Calu3 (cell line): ENCODE measurements around the gene MACROD2. TPM values are rescaled to one million over a fixed set of nuclear protein-coding genes. Genes with fewer than 3 reads are reported as not detected.
A peak's percentile ranks its signal among the peaks of the same experiment; 100 is the strongest.

ENCODE experiments used
- BruUV-seq: library from RNA; stranded (reverse); fragments of 400-500 nt; replicated peaks from 2 replicates; lab custom pipeline; 2021; lab: Mats Ljungman, UMichigan
- CTCF ChIA-PET: fragments of 300-600 bp; sonication (Branson Sonifier 250); formaldehyde crosslinking; loops from one replicate; lab custom pipeline; 2022; ENCODE audit warnings: antibody characterized with exemption; lab: Charles Lee
- DNase-seq: peaks from one replicate; pipeline ENCODE4 v3.0.0; 2022
- H3K27ac Mint-ChIP-seq: one replicate; pipeline ENCODE4 v1.8.0; 2022; ENCODE audit warnings: mixed read lengths; ENCODE audit not compliant: unreplicated experiment
- H3K27me3 Mint-ChIP-seq: one replicate; pipeline ENCODE4 v1.8.0; 2022; ENCODE audit warnings: mixed read lengths; ENCODE audit not compliant: unreplicated experiment
- H3K36me3 Mint-ChIP-seq: one replicate; pipeline ENCODE4 v1.8.0; 2022; ENCODE audit warnings: mild to moderate bottlenecking, moderate library complexity, mixed read lengths; ENCODE audit not compliant: insufficient read depth, unreplicated experiment
- H3K4me1 Mint-ChIP-seq: one replicate; pipeline ENCODE4 v1.8.0; 2022; ENCODE audit warnings: mild to moderate bottlenecking, low read depth, mixed read lengths; ENCODE audit not compliant: unreplicated experiment
- H3K4me3 Mint-ChIP-seq: one replicate; pipeline ENCODE4 v1.8.0; 2022; ENCODE audit warnings: mild to moderate bottlenecking, low read depth, moderate library complexity, mixed read lengths; ENCODE audit not compliant: unreplicated experiment
- H3K9me3 Mint-ChIP-seq: one replicate; pipeline ENCODE4 v1.8.0; 2022; ENCODE audit warnings: low read depth, mixed read lengths; ENCODE audit not compliant: unreplicated experiment
- intact Hi-C: fragments of 100-400 bp; cut with micrococcal nuclease; formaldehyde crosslinking; loops from one replicate; pipeline ENCODE4 v1.10.0; 2022; ENCODE audit not compliant: unreplicated experiment
- total RNA-seq: library from RNA; stranded (reverse); gene quantifications from 2 replicates; pipeline ENCODE4 v1.2.3, GENCODE V29; 2022
- TF ChIP-seq, protein P1 (sequence below): fragments of 200-600 bp; IDR thresholded peaks from one replicate; pipeline ENCODE4 v1.8.0; 2022; ENCODE audit warnings: antibody characterized with exemption; ENCODE audit not compliant: unreplicated experiment

Gene MACROD2
- total RNA-seq, 1 experiment from 2014 or later: 29.4 TPM

DNA sequence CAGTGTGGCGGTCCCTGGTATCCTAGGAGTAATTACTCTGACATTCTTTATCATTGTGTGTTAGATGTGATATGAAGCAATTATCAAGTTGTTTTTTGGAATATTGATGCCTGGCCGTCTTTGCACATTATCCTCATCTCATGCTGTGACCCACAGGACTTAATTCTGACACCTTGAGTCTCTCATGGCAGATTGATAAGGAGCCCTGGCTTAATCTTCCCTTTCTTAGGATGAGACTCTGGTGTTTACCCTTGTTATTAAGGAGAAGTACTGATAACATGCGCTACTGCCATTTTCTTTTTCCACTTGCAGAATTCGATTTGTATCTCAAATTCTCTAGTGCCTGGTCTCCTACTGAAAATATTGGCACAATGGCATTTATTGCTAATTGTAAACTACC is 1597.8 kb downstream of the MACROD2 start:
- intact Hi-C loops: no loop called here
- TF ChIP-seq, protein P1, sequence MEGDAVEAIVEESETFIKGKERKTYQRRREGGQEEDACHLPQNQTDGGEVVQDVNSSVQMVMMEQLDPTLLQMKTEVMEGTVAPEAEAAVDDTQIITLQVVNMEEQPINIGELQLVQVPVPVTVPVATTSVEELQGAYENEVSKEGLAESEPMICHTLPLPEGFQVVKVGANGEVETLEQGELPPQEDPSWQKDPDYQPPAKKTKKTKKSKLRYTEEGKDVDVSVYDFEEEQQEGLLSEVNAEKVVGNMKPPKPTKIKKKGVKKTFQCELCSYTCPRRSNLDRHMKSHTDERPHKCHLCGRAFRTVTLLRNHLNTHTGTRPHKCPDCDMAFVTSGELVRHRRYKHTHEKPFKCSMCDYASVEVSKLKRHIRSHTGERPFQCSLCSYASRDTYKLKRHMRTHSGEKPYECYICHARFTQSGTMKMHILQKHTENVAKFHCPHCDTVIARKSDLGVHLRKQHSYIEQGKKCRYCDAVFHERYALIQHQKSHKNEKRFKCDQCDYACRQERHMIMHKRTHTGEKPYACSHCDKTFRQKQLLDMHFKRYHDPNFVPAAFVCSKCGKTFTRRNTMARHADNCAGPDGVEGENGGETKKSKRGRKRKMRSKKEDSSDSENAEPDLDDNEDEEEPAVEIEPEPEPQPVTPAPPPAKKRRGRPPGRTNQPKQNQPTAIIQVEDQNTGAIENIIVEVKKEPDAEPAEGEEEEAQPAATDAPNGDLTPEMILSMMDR: no peak
- H3K27me3 Mint-ChIP-seq: no peaks in the 10 kb centered on the region
- CTCF ChIA-PET: no interaction called here
- H3K4me1 Mint-ChIP-seq: peaks cover 8% of the 10 kb centered on the region
- H3K27ac Mint-ChIP-seq: no peak overlapping the region
- no peaks in the 10 kb centered on the region for H3K9me3 Mint-ChIP-seq
- DNase-seq: no peak
- no TSS peak for BruUV-seq
- H3K4me3 Mint-ChIP-seq: no peak overlapping the region
- H3K36me3 Mint-ChIP-seq: no peaks in the 10 kb centered on the region

DNA sequence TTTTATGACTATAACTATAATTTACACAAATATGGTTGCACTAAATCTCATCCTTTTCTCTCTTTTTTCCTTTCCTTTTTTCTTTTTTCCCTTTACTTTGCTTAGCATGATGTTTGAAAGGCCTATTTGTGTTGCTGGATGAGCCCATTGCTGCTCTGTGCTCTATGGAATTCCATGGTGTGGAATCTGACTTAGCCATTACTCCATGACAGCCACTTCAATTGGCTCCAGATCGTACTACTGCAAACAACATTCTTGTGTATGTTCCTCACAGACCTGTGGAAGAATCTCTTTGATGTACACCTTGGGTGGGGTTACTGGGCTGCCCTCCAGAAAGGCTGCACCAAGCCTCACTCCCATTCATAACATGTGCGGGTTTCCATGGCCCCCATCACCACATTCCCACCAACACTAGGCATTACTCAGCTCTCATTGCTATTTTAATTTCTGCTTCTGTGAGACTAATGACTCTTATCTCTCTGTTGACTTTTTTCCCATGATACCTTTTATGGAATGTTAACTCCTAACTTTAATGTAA is 1598.9 kb downstream of the MACROD2 start:
- Mint-ChIP-seq H3K36me3 (no peaks in the 10 kb centered on the region), H3K27ac (no peak overlapping the region), H3K9me3 (no peaks in the 10 kb centered on the region), H3K27me3 (no peaks in the 10 kb centered on the region), H3K4me1 (peaks cover 8% of the 10 kb centered on the region), H3K4me3 (no peak overlapping the region)
- DNase-seq: peak; percentile 24
- intact Hi-C loops: no loop called here
- CTCF ChIA-PET: no interaction called here
- no TSS peak for BruUV-seq
- TF ChIP-seq, protein P1: no peak

DNA sequence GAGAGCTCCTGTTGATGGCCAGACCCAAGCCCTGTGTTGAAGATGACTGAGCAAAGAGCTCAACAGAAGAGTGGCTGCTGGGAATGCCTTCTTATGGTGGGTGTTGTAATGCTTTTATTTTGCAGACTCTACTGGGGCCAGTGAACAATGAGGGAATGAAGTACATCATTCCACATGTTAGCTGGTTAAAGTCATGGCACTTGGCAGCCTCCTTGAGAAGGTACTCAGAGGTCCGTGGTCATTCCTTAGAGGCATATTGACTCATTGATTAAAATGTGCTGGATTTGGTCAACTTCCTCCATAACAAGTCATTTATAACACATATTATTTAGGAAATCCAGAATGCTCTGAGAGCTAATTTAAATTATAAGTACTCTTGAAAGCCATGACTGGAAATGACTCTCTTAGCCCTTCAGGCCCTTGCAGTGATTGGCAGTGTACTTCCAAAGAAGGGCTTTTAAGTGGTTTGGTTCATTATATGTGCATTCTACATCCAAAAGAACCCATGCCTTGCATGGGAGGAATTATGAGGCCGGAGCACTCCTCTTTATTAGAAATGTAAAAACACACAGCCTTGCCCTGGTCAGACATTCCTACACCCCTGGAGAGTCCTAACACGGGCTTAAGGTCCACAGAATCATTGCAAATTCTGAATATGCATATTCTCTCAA is 1601.0 kb downstream of the MACROD2 start:
- no peaks in the 10 kb centered on the region for H3K9me3 Mint-ChIP-seq
- DNase-seq: no peak
- CTCF ChIA-PET: no interaction called here
- no peak overlapping the region for H3K27ac Mint-ChIP-seq
- peaks cover 8% of the 10 kb centered on the region for H3K4me1 Mint-ChIP-seq
- no peaks in the 10 kb centered on the region for H3K36me3 Mint-ChIP-seq
- no TSS peak for BruUV-seq
- TF ChIP-seq, protein P1: no peak
- no peaks in the 10 kb centered on the region for H3K27me3 Mint-ChIP-seq
- intact Hi-C loops: no loop called here
- H3K4me3 Mint-ChIP-seq: no peak overlapping the region

DNA sequence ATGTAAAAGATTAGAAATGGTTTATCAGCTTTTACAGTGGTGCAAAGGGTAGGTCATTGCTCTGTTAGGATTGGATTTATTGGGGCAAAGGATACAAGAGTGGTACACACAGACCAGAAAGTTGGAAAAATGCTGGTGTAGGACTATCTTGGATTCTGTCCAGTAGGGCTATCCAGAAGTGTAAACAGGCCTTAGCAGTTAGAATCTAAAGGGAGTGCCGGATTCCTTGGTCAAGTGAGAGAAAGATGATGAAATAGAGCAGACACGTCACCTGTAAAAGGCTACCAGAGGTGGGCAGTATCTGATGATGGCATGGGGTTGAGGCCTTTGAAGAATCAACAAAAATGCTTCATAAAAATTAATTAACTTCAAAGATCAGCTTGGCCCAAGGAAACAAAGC is 1602.0 kb downstream of the MACROD2 start:
- peaks cover 8% of the 10 kb centered on the region for H3K4me1 Mint-ChIP-seq
- BruUV-seq: no TSS peak
- no peak for DNase-seq
- no peaks in the 10 kb centered on the region for H3K9me3 Mint-ChIP-seq
- no peaks in the 10 kb centered on the region for H3K36me3 Mint-ChIP-seq
- no peaks in the 10 kb centered on the region for H3K27me3 Mint-ChIP-seq
- H3K27ac Mint-ChIP-seq: no peak overlapping the region
- CTCF ChIA-PET: no interaction called here
- no peak overlapping the region for H3K4me3 Mint-ChIP-seq
- TF ChIP-seq, protein P1: no peak
- intact Hi-C loops: no loop called here
